ENCODE measurements around the gene UBAP1. TPM values are rescaled to one million over a fixed set of nuclear protein-coding genes. Genes with fewer than 3 reads are reported as not detected.

The UBAP1 gene
- total RNA-seq, 4 donors from 2014 or later = 13.5 to 37.8 (median 31.7) TPM

GRCh38 chr9:34275811-34276210 lies 97.0 kb downstream of the UBAP1 start:
- TF ChIP-seq EP300 (IDR thresholded peaks at IDR 0.05; ENCODE audit: low read depth) (no peak), POLR2A (IDR thresholded peaks at IDR 0.05) (no peak), POLR2AphosphoS5 (IDR thresholded peaks at IDR 0.05) (no peak)
- TF ChIP-seq, protein P1, sequence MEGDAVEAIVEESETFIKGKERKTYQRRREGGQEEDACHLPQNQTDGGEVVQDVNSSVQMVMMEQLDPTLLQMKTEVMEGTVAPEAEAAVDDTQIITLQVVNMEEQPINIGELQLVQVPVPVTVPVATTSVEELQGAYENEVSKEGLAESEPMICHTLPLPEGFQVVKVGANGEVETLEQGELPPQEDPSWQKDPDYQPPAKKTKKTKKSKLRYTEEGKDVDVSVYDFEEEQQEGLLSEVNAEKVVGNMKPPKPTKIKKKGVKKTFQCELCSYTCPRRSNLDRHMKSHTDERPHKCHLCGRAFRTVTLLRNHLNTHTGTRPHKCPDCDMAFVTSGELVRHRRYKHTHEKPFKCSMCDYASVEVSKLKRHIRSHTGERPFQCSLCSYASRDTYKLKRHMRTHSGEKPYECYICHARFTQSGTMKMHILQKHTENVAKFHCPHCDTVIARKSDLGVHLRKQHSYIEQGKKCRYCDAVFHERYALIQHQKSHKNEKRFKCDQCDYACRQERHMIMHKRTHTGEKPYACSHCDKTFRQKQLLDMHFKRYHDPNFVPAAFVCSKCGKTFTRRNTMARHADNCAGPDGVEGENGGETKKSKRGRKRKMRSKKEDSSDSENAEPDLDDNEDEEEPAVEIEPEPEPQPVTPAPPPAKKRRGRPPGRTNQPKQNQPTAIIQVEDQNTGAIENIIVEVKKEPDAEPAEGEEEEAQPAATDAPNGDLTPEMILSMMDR (IDR thresholded peaks at IDR 0.05) = no peak
- Histone ChIP-seq H3K27me3 (no peaks in the 10 kb centered on the region), H3K27ac (no peak overlapping the region), H3K4me1 (peaks cover 0 to 5% (median 0%) of the 10 kb centered on the region in 4 donors), H3K4me3 (no peak overlapping the region), H3K9me3 (no peaks in the 10 kb centered on the region), H3K36me3 (no peaks in the 10 kb centered on the region)
- intact Hi-C loops (cut with DNase I; ENCODE audit: low total_unique reads) (no loop called here), in situ Hi-C loops (cut with MboI; ENCODE audit: low pct_ligation_motif_present in 1 of 4, low pct_unique_long_range_greater_than_20kb in 1 of 4, low sequenced_read_pairs in 3 of 4) (no loop called here)
- no peak for DNase-seq
- 40 to 76% methylated on average over 1 to 6 of the region's 6 CpGs for WGBS, 2 donors (ENCODE audit: low coverage in 1 of 2)

DNA sequence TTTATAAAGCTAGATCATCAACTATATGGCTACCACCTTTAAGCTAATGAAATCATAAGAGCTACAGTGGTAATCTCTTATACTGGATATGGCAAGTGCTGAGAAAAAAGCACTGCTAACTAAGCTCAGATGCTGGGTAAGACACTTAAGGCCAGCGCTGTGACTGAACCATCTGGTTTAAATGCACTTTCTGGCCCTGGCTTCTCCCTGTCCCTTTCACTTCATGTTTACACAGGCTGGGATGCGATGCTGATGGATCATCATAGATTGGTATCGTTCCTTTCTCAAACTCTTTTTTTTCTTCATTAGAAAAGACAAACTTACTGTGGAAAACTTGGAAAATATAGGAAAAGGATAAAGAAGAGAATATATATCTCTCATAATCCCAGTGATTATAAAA lies 97.9 kb downstream of the UBAP1 start:
- Histone ChIP-seq H3K27ac (no peak overlapping the region), H3K9me3 (no peaks in the 10 kb centered on the region), H3K4me1 (peaks cover 0 to 5% (median 0%) of the 10 kb centered on the region in 4 donors), H3K4me3 (no peak overlapping the region), H3K36me3 (no peaks in the 10 kb centered on the region), H3K27me3 (no peaks in the 10 kb centered on the region)
- WGBS, 2 donors (ENCODE audit: low coverage in 1 of 2) = 67 to 88% methylated on average over 3 of the region's 3 CpGs
- intact Hi-C loops (cut with DNase I; ENCODE audit: low total_unique reads) = no loop called here
- in situ Hi-C loops (cut with MboI; ENCODE audit: low pct_ligation_motif_present in 1 of 4, low pct_unique_long_range_greater_than_20kb in 1 of 4, low sequenced_read_pairs in 3 of 4) = no loop called here
- TF ChIP-seq, protein P1 (IDR thresholded peaks at IDR 0.05) = no peak
- TF ChIP-seq POLR2A (IDR thresholded peaks at IDR 0.05) = no peak
- TF ChIP-seq EP300 (IDR thresholded peaks at IDR 0.05; ENCODE audit: low read depth) = no peak
- TF ChIP-seq POLR2AphosphoS5 (IDR thresholded peaks at IDR 0.05) = no peak
- DNase-seq = no peak

DNA sequence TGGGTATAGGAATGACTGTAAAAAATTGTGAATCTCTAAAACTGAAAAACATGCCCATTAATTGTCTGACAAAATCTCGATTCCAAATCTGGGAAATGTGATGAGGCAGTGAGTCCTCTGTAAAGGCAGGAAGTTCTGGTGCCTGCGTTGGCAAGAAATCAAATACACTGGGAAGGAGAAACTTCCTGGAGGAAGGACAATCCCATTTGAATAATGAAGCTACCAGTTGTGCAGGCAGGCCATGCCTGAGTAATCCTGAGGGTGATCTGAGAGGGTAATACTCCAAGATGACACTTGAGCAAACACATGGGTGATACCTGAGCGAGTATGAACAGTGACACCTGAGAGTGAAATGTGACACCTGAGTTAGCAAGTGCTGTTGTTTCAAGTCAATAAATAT lies 100.6 kb downstream of the UBAP1 start:
- H3K27ac ChIP-seq = no peak overlapping the region
- in situ Hi-C loops (cut with MboI; ENCODE audit: low pct_ligation_motif_present in 1 of 4, low pct_unique_long_range_greater_than_20kb in 1 of 4, low sequenced_read_pairs in 3 of 4) = no loop called here
- intact Hi-C loops (cut with DNase I; ENCODE audit: low total_unique reads) = no loop called here
- no peaks in the 10 kb centered on the region for H3K4me1 ChIP-seq
- no peak overlapping the region for H3K4me3 ChIP-seq
- 56% methylated on average over 3 of the region's 3 CpGs for WGBS, 2 donors (ENCODE audit: low coverage in 1 of 2)
- H3K27me3 ChIP-seq = no peaks in the 10 kb centered on the region
- no peaks in the 10 kb centered on the region for H3K36me3 ChIP-seq
- DNase-seq = no peak
- no peak for TF ChIP-seq POLR2AphosphoS5 (IDR thresholded peaks at IDR 0.05)
- TF ChIP-seq, protein P1 (IDR thresholded peaks at IDR 0.05) = no peak
- no peak for TF ChIP-seq EP300 (IDR thresholded peaks at IDR 0.05; ENCODE audit: low read depth)
- no peak for TF ChIP-seq POLR2A (IDR thresholded peaks at IDR 0.05)
- no peaks in the 10 kb centered on the region for H3K9me3 ChIP-seq

DNA sequence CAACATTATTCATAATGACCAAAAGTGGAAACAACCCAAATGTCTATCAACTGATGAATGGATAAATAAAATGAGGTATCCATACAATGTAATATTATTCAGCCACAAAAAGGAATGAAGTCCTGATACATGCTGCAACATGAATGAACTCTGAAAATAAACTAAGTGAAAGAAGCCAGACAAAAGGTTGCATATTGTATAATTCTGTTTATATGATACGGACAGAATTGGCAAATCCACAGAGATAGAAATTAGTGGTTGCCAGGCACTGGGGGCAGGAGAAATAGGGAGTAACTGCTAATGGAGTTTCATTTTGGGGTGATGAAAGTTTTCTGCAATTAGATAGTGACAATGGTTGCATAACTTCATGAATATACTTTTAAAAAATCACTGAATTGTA lies 103.3 kb downstream of the UBAP1 start:
- Histone ChIP-seq H3K27ac (no peak overlapping the region), H3K9me3 (no peaks in the 10 kb centered on the region), H3K4me1 (no peaks in the 10 kb centered on the region), H3K36me3 (no peaks in the 10 kb centered on the region), H3K27me3 (no peaks in the 10 kb centered on the region), H3K4me3 (no peak overlapping the region)
- 77 to 89% methylated on average over 1 of the region's 1 CpG for WGBS, 2 donors (ENCODE audit: low coverage in 1 of 2)
- intact Hi-C loops (cut with DNase I; ENCODE audit: low total_unique reads) (no loop called here), in situ Hi-C loops (cut with MboI; ENCODE audit: low pct_ligation_motif_present in 1 of 4, low pct_unique_long_range_greater_than_20kb in 1 of 4, low sequenced_read_pairs in 3 of 4) (no loop called here)
- TF ChIP-seq EP300 (IDR thresholded peaks at IDR 0.05; ENCODE audit: low read depth) (no peak), POLR2A (IDR thresholded peaks at IDR 0.05) (no peak), POLR2AphosphoS5 (IDR thresholded peaks at IDR 0.05) (no peak)
- TF ChIP-seq, protein P1 (IDR thresholded peaks at IDR 0.05) = no peak
- no peak for DNase-seq
